ENCODE measurements around the gene GNG4.

GNG4 gene

DNA sequence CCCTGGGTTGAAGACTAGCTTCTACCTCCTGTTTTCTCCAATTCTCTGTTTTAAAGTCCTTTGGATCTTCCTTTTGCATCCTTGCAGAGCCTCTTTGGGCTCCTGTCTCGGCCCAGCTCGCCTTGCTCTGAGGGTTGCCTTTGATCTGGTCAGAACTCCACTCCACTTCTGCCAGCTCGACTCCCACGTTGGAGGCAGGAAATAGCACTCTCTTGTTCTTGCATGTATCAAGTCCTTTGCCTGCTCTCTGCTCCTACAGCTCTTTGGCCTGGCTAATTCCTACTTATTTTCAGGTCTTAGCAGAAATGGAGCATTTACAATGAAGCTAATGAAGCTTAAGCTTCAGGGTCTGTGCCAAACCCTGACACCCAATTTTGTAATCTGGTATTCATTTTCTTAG, 124.3 kb downstream of the GNG4 start:
- no peak for DNase-seq

DNA sequence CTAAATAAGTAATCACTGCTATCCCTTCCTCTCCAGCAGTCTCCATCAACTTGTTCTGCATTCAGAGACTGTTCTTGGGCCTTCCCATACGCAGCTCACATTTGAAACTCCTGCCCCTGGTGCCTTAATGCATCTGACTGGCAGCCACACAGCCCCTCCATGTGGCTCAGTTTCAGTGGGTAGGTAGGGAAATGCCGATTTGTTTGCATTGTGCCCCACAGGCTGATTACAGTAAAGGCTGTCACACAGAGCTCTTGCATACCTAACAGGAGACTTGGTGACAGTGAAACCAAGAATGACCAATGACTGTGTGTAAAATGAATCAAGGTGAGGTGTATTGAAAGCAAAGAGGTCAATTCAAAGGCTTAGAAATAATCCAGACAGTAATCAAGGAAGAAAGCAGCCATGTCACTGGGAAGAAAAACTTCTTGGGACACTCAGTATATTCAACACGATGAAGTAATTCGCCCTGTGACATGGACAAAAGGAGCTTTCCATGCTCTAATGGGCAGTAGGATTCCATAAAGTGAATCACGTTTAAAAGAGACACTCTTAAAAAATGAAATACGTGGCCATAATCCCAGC, 132.6 kb downstream of the GNG4 start:
- no peak for DNase-seq

GRCh38 chr1:235515844-235516512, 133.6 kb downstream of the GNG4 start:
- no peak for DNase-seq

DNA sequence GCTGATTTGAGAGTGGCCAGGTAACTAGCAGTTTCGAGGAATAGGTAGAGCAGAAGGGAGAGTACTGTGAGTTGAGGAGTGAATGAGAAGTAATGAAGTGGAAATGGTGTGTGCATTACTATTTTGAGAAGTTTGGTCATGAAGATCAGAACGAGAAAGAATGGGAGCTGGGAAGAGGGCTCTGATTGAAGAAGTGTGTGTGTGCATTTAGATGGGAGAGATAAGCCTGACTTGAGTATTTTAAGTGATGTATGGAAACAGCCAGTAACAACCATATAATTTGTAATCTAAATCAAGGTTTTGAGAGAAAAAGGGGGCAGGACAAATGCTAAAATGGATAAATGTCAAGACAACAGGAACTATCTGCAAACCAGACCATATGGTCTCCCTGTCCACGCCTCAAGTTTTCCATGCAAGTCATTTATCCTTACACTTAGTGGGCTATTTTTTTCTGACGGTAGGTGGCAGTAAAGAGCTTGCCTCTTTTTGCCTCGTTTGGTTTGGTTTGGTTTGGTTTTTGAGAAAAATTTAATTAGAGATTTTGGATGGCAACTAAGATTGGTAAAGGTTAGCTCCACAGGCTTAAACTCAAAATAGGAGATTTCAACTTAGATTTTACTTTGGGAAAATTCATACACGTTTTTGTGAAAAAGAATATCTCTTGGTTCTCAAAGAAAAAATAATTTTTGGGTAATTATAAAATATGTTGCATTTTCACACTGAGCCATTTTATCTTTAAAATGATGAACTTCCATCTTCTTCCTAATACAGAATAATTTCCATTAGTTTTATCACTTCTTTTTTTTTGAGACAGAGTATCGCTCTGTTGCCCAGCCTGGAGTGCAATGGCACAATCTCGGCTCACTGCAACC, 135.9 kb downstream of the GNG4 start:
- peak; percentile 30 for DNase-seq

GRCh38 chr1:235511470-235512240, 137.9 kb downstream of the GNG4 start:
- DNase-seq: no peak

- no peak for DNase-seq
Measured at GRCh38 chr1:235510823-235511222, 138.8 kb downstream of the GNG4 start.

GRCh38 chr1:235507623-235508022, 142.0 kb downstream of the GNG4 start:
- DNase-seq: no peak

DNA sequence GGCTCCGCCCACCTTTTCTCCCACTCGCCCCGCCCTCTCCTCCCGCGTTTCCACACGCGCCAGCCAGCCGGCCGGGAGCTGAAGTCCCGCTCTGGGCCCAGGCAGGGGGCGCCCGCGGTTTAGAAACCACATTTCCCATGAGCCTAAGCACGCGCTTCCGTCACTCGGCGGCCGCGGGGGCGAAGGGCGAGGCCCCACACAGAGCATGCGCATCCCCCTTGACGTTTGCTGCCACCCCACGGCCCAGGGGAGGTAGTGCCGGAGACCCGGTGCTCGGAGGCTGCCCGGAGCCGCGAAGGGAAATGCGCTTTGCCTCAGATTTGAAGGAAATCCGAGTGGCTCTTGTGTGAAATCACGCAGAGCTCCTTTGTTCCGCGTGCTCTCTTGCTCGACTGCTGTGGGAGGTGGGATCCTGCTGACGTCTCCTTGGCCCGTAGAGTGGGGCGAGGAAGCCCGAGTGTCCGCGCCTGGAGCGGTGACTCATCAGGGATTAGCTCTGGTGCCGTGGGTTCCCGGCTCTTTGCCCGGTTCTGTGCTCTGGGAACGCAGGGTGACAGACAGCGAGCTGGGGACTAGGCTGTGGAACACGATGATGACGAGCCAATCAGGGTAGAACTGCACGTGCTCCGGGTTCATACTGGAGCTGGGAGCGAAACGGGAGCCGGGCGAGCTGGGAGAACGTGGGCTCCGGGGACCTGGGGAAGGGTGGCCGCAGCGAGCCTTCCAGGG, 144.9 kb downstream of the GNG4 start:
- peak; percentile 98 for DNase-seq

- DNase-seq: no peak
Measured at GRCh38 chr1:235504122-235504493, 145.5 kb downstream of the GNG4 start, which contains the start of gene B3GALNT2. TSS of gene B3GALNT2 (minus strand) at chr1:235504452. CDS start at chr1:235504252, 200 bp downstream.

DNA sequence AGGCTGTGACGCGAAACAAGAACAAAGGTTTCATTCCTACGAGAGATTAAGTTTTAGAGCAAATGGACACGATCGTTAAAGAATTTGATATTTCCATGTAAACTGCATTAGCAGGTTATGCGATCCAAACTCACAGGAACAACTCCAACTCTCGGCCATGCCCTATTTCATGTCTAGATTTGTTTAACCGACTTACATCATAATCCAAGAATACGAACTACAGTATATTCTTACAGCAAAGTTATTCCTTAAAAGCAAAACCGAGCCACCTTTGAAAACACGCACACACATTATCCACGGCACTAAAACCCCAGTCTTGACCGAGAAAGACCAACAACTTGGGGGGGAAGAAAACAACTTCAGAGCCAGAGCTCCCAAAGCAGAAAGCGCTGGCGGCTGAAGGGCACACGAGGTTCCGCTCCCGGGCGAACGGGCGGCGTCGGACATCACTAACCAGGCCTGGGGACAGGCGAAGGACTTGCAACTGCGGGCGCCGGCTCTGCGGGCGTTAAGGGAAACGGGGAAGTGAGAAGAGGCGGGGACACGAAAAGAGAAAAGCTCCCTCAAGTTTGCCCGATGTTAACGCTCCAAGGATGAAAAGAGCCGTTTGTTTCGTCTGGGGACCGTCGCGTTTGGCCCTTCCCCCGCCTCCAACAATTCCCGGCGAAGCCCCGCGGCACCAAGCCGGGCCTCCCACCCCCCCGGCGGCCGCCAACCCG, 146.0 kb downstream of the GNG4 start:
- DNase-seq: peak; percentile 47

- DNase-seq: no peak
Measured at GRCh38 chr1:235502601-235503402, 146.8 kb downstream of the GNG4 start.

GRCh38 chr1:235500971-235501540, 148.5 kb downstream of the GNG4 start:
- DNase-seq: no peak

Data from SHP77 treated with DMSO at 0.1 percent for 48 hours (cell line).